ENCODE data around the gene CNTN5.

Gene CNTN5

DNA sequence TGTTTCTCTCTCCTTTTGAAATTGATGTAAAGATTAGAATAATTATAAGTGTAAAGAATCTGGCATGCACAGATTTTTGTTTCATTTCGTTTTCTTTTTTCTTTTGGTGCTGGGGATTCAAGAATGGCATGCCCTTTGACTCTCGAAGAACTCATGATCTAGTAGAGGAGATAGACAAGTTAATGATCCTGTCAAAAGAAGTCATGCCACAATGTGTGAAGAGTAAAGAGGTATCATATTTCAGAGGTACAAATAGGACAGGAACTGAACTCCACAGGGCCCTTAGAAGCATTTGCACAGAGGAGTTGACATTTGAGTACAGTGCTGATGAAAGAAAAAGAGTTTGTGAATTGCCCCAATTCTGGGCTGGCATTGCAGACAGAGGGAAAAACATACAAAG lies 958.3 kb downstream of the CNTN5 start:
- DNase-seq, result no peak

DNA sequence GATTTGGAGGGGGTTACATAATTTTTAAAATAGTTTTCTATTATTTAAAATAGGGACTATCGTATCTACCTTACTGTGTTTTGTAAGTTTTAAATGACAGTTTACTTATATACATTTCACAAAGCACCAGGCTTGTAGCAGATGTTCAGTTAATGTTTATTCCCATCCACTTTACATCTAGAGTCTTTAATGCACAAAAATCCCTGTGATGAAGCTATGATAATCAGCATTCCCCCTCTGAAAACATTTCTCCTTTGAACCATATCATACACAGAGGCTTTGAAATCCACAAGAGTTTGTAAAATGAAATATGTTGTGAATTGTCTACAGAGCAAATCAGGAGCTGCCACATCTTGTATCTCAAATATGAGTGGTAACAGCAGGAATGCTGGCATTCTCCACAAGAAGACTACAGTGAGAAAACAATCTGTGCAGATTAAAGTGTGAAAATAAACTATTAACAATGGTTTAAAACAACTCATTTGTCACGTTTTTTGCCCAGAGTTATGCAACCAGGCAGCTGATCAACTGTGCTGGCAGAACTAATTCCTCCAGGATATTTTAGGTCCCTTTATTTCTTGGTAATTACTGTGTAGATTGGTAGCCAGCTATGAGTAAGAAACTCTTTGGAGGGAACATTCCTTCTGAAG lies 967.2 kb downstream of the CNTN5 start:
- DNase-seq, result no peak

DNA sequence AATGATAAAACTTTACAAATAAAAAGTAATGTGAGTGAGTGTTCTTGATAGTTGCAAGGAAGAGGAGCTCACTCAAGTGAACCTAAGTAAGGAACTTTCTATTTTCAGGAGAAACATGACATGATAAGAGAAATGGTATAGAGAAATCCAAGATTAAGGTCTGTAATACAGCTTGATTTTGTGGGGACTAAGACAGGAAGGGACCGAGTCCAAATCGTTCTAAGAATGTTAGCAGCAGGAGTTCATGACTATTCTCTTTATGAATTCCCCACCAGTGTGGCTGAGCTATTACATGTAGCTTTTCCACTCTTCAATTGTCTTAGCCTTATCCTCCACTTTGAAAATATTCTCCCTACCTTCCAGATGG lies 967.7 kb downstream of the CNTN5 start:
- DNase-seq, result no peak

DNA sequence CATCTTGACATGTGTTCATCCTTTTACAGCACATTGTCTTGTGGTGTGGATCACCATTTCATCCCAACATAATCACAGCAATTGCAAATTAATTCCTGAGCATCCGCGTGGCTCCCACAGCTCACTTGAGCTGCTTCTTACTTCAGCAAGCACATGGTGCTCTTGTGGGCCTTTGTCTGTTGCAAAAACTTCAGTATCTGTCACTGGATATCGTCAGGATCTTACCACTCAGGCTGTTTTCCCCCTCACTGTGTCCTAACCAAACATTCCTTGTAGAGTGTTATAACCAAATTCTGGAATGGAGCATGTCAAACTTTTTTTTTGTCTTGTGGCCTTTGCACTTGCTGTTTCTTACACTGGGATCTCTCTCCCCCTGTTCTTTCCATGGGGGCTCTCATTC lies 983.2 kb downstream of the CNTN5 start:
- DNase-seq, result no peak

DNA sequence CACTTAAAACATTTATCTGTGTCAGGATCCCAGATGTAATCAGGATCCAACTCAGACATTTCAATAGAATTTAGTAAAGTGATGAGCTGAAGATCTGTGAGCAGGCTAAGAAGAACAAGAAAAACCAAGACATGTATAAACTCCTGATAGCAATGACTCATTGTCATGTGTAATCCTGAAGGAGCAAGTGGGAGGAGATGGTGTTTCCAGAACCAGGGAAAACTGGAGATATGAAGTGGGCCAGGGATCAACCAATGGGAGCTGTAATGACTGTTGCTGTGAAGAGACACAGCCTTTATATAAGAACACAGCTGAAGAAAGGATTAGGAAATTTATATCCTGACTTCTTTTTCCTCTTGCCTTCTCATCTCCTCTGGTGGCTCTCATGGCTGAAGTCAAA lies 983.8 kb downstream of the CNTN5 start:
- no peak for DNase-seq

DNA sequence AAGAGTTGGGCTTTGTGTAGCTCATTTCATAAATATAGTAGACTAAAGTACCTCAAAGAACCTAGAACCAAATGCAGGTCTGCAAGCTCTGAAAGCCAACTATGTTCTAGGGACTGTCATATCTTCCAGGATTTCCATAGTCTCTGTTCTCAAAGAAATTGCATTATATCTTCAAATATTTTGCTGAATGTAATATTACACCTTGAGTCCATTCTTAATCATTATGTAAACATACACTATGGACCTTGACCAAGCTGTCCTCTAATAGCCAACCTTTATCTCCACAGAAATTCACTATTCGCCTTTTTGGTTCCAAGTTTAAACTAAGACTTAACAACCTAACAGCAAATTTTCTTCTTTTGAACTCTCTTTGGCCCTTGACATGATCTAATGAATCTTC lies 987.7 kb downstream of the CNTN5 start:
- no peak for DNase-seq

DNA sequence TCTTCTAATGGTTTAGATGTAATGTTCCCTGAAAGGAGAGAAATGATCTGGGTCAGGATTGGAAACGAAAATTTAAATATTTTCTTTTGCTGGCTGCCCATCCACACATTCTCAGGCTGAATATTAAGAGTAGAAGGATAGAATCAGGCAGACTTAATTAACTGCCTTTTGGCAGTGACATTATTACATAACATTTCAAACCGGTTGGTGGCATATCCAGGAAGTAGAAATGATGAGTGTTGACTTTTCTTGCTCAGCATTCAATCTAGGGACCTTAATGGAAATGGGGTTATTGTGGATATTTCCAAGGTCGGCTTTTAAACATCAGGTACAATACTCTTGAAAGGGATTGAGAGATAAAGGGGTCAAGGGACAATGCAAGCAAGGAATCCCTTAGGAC lies 989.0 kb downstream of the CNTN5 start:
- no peak for DNase-seq

DNA sequence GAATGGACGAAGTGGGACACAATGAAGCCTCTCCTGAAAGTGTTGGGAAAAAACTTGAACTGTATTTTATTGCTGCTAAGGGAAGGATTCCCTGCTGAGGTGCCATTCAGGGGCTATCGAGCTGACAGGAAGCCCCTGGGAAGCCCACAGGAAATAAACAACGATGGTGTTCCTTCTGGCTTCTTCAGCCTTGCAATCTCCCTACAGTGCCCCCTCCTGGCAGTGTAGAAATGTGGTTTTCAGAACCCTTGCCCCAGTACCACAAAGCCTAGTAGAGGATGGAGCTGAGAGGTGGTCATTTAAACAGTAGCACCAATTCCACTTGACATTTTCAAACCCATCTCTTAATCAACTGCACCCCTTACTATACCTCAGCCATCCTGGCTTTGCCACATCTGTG lies 989.6 kb downstream of the CNTN5 start:
- DNase-seq, result no peak

DNA sequence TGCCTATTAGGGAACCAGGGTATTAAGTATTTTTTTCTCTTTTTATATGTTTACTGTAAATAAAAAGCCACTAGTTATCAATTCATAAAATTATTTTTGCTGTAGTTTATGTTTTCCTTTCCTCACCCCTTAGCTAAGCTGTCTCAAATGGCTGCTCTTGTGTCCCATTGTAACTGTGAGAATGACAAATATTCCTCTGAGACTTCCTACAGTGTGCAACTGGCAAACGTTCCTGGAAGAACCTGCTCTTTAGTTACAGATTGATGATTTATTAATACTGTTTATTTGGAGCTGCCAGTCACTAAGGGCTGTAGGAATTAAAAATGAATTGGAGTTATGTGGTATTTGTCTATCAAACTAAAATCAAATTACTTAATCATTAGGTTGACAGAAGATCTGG lies 990.9 kb downstream of the CNTN5 start:
- no peak for DNase-seq

DNA sequence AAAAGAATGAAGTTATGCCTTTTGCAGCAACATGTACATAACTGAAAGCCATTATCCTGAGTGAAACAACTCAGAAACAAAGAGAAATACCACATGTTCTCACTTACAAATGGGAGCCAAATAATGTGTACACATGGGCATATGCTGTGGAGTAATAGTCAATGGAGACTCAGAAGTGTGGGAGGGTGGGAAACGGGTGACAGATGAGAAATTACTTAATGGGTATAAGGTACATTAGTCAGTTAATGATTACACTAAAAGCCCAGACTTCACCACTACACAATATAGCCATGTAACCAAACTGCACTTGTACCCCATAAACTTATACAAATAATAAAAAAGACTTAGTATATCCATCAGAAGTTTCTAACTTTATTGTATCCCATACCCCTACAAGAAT lies 992.3 kb downstream of the CNTN5 start:
- DNase-seq, result no peak

DNA sequence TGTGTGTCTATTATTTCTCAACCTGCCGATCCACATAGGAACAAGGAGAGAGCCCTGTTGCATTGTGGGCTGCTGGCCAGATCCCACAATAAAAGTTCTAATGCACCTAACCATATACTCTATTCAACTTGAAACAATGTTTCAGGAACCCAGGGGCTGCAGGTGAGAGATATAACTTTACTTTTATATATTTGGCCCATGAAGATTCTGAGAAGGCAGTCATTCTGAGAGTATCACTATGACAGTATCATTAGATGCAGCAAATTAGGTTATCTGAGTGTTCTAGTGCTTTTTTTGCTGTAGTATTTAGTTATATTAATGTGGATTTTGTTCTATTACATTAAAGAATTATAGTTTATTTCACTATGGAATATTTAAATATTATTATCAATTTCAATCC lies 1011.2 kb downstream of the CNTN5 start:
- DNase-seq, result no peak

DNA sequence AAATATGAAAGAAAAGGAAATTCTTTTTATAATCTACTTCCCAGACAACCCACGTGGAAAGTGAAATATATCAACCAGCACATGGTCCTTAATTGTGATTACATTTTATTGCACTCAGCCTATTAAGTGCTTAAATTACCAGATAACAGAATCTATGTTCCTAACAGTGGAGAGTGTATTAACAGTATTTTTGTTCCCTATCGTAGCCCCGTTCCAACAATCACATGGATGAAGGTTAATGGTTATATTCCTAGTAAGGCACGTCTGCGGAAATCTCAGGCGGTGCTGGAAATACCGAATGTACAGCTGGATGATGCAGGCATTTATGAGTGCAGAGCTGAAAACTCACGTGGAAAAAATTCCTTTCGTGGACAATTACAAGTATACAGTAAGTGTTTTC lies 1040.3 kb downstream of the CNTN5 start:
- DNase-seq, result no peak

DNA sequence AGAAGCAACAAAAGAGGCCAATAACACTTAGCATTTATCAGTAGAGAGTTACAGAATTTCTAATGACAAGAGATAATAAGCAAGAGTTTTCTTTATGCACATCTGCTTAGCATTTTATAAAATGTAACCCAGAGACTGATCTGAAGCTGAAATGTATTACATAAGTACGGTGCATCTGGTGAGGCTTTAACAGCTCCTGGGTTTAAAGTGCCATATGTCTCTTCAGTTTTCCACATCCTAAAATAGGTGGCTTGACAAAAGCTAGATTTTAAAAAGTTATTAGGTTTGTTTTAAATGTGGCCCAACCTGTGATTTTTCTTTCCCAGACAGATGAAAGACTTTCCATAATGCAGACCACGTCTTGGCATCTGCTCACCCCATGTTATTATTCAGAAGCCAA lies 1045.7 kb downstream of the CNTN5 start:
- no peak for DNase-seq

DNA sequence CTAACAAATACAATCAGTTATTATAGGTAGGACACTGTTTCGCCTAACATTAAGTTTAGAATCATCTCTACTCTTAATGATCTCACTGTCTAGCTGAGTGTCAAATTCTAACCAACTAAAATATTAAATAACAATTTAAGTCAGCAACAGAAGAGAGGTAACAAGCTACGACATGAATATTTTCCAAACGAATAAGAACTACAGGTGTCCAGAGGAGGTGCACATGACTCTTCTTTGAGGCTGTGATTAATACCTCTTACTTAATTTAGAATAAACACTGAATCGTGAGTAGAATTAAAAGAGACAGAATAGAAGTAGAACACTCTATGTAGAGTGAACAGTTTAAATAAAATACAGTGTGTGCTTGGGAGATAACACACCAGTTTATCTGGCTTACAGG lies 1047.4 kb downstream of the CNTN5 start:
- DNase-seq, result no peak

DNA sequence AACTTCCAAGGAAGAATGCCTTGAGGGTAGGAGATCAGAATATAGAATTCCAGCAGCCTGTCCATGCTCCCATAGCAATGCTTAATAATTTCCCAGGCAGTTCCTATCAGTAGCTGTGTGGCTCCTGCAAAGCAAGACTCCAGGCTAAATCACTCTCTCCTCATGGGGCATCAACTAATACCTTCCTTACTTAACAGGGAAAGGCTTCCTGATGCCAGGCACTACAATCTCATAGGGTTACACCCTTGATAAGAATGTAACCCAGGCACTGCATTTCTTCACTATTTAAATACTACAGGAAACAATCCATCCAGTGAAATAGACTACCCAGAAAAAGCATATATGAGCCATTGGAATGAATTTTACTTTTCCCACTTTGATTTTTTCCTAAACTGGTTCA lies 1051.4 kb downstream of the CNTN5 start:
- DNase-seq, result no peak

DNA sequence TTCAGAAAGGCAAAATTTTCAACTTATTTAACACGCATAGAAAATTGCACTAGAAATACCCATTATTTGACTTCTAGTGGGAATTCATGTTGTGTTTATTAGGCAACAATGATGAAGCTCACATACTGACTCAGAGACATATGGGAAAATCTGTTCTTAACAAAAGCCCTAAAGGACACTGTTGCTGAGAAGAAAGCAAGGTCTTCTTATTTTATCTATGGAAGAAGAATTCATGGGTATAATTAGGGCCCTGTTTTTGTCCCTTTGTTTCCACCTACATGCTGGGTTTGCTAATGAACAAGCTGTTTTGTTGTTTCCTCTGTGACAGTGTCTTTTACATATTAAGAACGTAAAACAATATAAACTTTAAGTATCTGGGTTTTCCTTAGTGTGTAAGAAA lies 1059.6 kb downstream of the CNTN5 start:
- DNase-seq, result no peak

DNA sequence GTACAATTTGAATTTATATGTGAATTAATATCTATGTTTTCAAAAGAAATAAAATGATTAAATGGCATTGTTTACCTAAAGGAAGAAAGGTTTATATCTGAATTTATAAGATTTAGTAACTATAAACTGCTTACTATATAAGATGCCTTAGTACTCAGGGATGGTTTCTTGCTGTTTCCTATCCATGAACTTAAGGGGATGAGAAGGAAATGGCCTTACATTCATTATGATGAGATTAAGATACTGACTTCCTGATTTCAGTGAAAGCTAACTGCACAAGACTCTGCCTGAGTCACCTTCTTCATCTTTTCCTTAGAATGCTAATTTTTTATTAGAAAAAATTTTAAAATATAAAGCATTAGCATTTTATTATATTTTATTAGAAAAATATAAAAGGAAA lies 1060.1 kb downstream of the CNTN5 start:
- no peak for DNase-seq

DNA sequence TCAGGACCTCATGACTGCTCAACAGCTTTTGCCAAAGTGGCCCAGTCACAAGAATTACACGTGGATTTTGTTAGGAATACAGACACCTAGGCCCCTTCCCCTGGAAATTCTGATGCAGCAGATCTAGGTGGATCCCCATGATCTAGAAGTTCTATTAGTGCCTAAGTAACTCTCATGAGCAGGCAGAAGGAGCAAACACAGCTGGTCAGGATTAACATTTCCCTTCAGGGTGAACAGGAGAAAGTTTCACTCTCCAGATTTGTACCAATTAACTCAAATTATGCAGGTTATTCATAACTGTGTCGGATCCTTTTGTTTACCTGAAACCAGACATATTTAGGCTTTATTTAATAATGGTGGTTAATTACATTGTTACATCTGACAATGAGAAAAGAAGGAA lies 1072.9 kb downstream of the CNTN5 start:
- no peak for DNase-seq

DNA sequence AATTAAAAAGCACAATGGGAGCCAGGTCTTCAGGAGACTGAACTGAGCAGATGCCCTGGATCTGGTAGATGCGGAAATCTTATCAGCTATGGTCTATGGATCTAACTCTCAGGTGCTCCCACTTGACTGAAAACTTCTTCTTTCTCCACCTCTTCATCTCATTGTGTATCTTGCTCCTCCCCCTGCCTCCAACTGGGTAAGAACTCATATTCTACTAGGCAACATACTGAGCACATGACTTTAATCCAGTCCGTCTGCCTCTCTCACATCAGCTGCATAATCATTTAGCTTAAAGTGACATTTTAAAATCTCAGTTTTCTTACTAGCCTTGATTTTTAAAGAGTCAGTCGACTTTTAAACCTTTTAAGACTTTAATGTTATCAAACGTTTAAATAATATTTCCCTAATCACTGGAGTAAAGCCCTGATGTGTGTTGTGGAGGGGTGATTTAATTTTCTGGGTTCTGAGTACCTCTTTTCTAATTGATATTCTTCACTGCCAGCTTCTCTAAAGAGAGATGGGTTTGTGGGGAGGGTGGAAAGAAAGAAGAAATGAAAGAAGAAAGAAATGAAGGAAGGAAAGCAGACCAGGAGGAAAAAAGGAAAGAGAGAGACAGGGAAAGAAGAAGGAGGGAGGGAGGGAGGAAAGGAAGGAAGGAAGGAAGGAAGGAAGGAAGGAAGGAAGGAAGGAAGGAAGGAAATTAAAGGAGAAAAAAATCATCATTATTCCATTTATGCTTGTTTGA lies 1073.5 kb downstream of the CNTN5 start:
- no peak for DNase-seq

DNA sequence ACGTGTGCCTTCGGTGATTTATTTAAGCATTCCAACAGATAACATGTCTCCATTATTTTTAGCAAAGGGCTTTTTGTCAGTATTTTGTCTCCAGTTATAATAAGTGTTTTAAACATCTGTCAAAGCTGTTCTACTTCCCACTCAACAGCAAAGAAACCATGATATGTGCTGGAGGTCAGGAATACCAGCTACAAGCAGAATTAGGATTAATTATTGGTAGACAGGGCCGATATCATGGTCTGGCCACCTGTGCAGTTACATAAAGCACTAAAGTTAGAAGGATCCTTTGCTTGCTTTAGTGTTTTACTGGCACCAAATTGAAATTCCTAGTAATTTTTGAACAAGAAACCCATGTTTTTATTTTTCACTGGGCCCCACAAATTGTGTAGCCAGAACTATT lies 1075.1 kb downstream of the CNTN5 start:
- no peak for DNase-seq

DNA sequence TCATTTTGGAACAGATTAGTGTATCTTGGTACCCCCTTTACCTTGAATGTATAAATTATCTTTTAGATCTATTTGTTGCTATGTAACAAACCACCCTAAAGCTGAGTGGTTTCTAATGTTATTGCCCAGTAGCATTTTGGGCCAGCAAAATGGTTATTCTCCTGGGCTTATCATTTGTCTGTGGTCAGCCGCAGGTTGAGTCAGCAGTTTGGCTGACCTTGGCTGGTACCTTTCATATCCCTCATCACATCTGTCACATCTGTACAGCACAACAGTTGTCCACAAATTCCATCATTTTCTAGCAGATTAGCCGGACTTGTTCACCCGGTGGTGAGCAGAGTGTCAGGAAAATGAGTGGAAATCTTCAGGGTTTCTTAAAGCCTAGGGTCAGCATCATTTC lies 1077.8 kb downstream of the CNTN5 start:
- no peak for DNase-seq

DNA sequence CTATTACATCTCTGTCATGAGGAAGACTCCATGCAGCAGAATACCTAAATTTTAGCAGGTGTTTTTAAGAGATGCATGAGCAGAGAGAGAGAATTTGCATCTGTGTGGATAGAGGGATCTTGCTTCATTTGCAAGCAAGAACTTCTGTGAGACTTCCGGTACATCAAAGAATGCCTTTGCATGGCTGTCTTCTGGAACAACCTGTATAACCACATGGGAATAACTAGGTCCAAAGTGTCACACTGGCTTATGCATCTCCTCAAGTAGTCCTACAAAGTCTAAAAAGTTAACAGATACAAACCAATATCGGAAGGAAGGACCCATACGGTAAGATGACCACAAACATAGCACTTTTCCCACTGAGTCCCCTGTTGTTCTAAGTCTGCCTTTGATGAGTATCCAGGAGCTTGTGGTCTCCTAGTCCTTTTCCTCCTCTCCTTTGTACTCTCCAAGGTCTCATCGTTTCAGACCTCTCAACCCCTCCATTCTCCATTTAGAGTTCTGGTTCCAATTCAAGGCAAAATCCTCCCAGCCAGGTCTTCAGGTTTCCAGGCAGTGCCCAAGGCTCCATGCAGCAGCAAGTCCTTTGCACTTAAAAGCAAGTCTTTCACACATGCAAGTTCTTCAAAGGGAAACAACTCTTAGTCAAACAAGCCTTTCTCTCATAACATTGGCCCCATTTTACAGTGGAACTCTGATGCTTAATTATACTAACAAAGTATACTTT lies 1084.7 kb downstream of the CNTN5 start:
- no peak for DNase-seq

DNA sequence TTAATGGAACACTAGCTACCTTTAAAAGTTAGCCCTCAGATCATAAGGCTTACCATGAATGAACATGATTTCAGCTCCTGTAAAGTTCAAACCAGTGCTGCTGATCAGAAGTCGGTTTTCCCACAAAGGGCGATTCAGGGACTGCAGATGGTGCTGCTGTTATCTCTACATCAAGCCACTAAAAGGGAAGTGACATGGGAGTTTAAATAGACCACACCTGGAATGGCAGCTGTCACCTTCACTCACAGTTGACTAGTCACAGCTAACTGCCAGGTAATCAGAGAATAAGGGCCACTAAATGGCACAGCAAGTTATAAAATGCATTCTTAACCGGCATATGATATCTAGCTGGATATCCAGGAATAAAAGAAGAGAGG lies 1085.2 kb downstream of the CNTN5 start:
- no peak for DNase-seq

DNA sequence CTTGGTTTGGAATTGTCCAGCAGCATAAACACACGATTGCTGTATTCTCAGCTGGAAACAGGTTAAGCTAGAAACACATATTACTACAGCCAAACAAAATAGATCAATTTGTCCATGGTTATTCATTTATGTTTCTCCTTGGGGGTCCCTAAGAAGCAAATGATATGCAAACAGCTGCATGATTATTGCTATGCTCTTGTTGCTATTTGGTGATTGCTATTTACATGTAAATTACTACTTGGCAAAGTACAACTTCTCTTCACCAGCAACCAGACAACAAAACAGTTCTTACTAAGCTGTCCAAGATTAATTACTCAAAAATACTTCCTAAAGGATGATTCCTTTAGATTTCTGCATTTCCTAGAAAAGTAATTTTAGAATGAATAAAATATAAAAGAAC lies 1098.4 kb downstream of the CNTN5 start:
- no peak for DNase-seq

DNA sequence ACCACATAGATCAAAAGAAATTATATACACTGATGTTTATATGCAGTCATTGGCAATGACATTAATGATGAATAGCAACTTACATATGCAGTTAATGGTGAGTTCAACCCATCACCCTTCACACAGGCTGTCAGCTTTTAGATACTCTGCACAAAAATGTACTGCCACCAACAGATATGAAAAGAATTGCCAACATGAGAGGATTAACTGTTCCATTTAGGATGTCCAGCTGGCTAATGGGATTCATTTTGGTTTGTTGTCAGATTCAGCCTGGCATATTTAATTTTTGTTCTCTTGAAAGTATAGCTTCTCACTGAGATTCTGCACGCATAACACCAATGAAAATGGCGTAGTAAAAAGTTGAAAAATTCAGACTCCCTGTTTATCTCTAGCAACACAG lies 1112.4 kb downstream of the CNTN5 start:
- DNase-seq, result no peak

Measured in NCI-H1092 treated with DMSO at 0.1 percent for 48 hours (cell line).